DOHH2 (cell line): Measurements from ENCODE around the gene CPT1A.

ENCODE experiments used
- H3F3A ChIP-seq: fragments of 200-600 bp; sonication (generic), shearing (Covaris generic); 2 replicates; pipeline ENCODE4 v1.6.0; 2016; ENCODE audit warnings: antibody characterized with exemption, mild to moderate bottlenecking; ENCODE audit not compliant: control insufficient read depth, insufficient read depth
- H3K27ac ChIP-seq: fragments of 200-600 bp; sonication (generic); 2 replicates; pipeline ENCODE4 v1.5.1; 2014; ENCODE audit warnings: low read depth, mild to moderate bottlenecking, low read length, moderate library complexity
- H3K27me3 ChIP-seq: fragments of 200-600 bp; sonication (generic); 2 replicates; pipeline ENCODE4 v1.6.1; 2014; ENCODE audit warnings: mild to moderate bottlenecking, low read length, mixed read lengths; ENCODE audit not compliant: control insufficient read depth
- H3K36me3 ChIP-seq: fragments of 200-600 bp; sonication (generic); 2 replicates; pipeline ENCODE4 v1.6.1; 2014; ENCODE audit warnings: mild to moderate bottlenecking, low read length, moderate library complexity, mixed read lengths; ENCODE audit not compliant: control insufficient read depth
- H3K4me1 ChIP-seq: fragments of 200-600 bp; sonication (generic); 2 replicates; pipeline ENCODE4 v1.6.1; 2014; ENCODE audit warnings: mild to moderate bottlenecking, low read length, mixed read lengths; ENCODE audit not compliant: control insufficient read depth
- H3K4me2 ChIP-seq: fragments of 200-600 bp; sonication (generic); 2 replicates; pipeline ENCODE4 v1.6.0; 2014; ENCODE audit warnings: mild to moderate bottlenecking, low read length, moderate library complexity
- H3K4me3 ChIP-seq: fragments of 200-600 bp; sonication (generic); 2 replicates; pipeline ENCODE4 v1.5.1; 2014; ENCODE audit warnings: mild to moderate bottlenecking, low read length, mixed read lengths
- H3K79me2 ChIP-seq: fragments of 200-600 bp; sonication (generic); 2 replicates; pipeline ENCODE4 v1.6.1; 2014; ENCODE audit warnings: mild to moderate bottlenecking, low read length, mixed read lengths; ENCODE audit not compliant: control insufficient read depth
- H3K9me2 ChIP-seq: fragments of 200-600 bp; sonication (generic); replicated peaks from 2 replicates; pipeline ENCODE4 v1.6.1; 2014; ENCODE audit warnings: mild to moderate bottlenecking, low read length, mixed read lengths; ENCODE audit not compliant: control insufficient read depth
- H3K9me3 ChIP-seq: fragments of 200-600 bp; sonication (generic); 2 replicates; pipeline ENCODE4 v1.6.1; 2014; ENCODE audit warnings: antibody characterized with exemption, low read length, mixed read lengths; ENCODE audit not compliant: control insufficient read depth, insufficient read depth
- H4K20me1 ChIP-seq: fragments of 200-600 bp; sonication (generic); 2 replicates; pipeline ENCODE4 v1.6.0; 2014; ENCODE audit warnings: low read depth, mild to moderate bottlenecking, antibody characterized with exemption, low read length, moderate library complexity; ENCODE audit not compliant: control insufficient read depth, insufficient read depth
- EZH2phosphoT487 ChIP-seq: fragments of 200-600 bp; sonication (generic); IDR thresholded peaks from 2 replicates; pipeline ENCODE4 v1.6.1; 2017; ENCODE audit warnings: borderline replicate concordance, mild to moderate bottlenecking, antibody characterized with exemption, low read length, moderate library complexity, mixed read lengths
- TF ChIP-seq, protein P1 (sequence below): fragments of 200-600 bp; sonication (generic); IDR thresholded peaks from one replicate; pipeline ENCODE4 v1.5.1; 2014; ENCODE audit warnings: antibody characterized with exemption, mild to moderate bottlenecking, low read depth, low read length; ENCODE audit not compliant: poor library complexity, severe bottlenecking

The CPT1A gene

GRCh38 chr11:68839911-68840641 is 1.6 kb downstream of the CPT1A start:
- TF ChIP-seq, protein P1, sequence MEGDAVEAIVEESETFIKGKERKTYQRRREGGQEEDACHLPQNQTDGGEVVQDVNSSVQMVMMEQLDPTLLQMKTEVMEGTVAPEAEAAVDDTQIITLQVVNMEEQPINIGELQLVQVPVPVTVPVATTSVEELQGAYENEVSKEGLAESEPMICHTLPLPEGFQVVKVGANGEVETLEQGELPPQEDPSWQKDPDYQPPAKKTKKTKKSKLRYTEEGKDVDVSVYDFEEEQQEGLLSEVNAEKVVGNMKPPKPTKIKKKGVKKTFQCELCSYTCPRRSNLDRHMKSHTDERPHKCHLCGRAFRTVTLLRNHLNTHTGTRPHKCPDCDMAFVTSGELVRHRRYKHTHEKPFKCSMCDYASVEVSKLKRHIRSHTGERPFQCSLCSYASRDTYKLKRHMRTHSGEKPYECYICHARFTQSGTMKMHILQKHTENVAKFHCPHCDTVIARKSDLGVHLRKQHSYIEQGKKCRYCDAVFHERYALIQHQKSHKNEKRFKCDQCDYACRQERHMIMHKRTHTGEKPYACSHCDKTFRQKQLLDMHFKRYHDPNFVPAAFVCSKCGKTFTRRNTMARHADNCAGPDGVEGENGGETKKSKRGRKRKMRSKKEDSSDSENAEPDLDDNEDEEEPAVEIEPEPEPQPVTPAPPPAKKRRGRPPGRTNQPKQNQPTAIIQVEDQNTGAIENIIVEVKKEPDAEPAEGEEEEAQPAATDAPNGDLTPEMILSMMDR = no peak
- TF ChIP-seq EZH2phosphoT487 = no peak; the same call in 1 of the 2 replicates
- H3F3A ChIP-seq = peaks cover 15% of the 10 kb centered on the region
- peak overlapping the region; percentile 82 for H3K4me2 ChIP-seq
- no peaks in the 10 kb centered on the region for H3K9me3 ChIP-seq
- H3K79me2 ChIP-seq = no peaks in the 10 kb centered on the region
- no peaks in the 10 kb centered on the region for H3K9me2 ChIP-seq
- peaks cover 59% of the 10 kb centered on the region for H3K27me3 ChIP-seq
- H3K36me3 ChIP-seq = no peaks in the 10 kb centered on the region
- no peak overlapping the region for H3K27ac ChIP-seq
- no peaks in the 10 kb centered on the region for H4K20me1 ChIP-seq
- H3K4me3 ChIP-seq = peak overlapping the region; percentile 72
- H3K4me1 ChIP-seq = peaks cover 60% of the 10 kb centered on the region

DNA sequence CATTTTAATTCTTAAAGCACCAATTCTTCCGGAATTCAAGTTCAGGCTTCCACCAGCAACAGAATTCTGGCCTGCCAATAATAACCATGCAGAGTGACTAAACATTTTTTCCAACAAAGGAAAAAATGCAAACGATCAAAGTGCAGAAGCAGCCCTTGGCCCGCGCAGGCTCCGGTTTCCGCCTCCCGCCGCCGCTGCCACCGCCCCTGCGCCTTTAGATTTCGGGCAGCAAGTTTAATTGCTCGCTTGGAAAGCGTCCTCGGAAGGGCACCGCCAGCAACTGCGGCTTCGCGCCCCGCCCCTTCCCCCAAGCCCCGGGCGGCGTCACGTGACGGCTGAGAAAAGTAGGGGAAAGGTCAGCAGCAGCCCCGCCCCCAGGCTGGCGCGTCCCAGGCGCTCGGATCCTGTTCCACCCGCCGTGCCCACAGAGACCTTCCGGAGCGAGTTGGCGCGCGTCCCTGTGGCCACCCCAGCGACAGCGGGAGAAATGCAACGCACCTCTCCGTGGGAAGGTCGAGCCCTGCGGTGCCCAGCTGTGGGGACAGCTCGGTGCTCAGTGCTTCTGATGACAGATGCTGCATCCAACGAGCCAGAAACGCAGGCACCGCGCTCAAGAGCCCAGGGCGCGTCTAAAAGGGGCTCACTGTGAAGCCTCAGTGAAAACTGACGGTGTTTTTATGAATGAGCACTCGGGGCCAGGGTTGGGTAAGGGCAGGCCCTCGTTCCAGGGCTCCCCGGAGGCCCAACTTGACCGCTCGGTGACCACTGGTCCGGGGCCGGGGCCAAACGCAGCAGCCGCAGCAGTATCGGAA is 2.5 kb downstream of the CPT1A start:
- peak overlapping the region; percentile 72 for H3K4me3 ChIP-seq
- H3K9me2 ChIP-seq = no peaks in the 10 kb centered on the region
- TF ChIP-seq, protein P1 = no peak
- 0 out of 2 replicates have a peak, but pooled peaks have one; percentile 30 for TF ChIP-seq EZH2phosphoT487
- no peaks in the 10 kb centered on the region for H4K20me1 ChIP-seq
- H3K4me1 ChIP-seq = peaks cover 59% of the 10 kb centered on the region
- no peaks in the 10 kb centered on the region for H3K79me2 ChIP-seq
- H3K36me3 ChIP-seq = no peaks in the 10 kb centered on the region
- H3K4me2 ChIP-seq = peak overlapping the region; percentile 82
- H3K27me3 ChIP-seq = peaks cover 53% of the 10 kb centered on the region
- H3F3A ChIP-seq = peaks cover 15% of the 10 kb centered on the region
- H3K27ac ChIP-seq = 0 out of 2 replicates have a peak overlapping the region, but pooled peaks have one; percentile 3
- H3K9me3 ChIP-seq = no peaks in the 10 kb centered on the region

DNA sequence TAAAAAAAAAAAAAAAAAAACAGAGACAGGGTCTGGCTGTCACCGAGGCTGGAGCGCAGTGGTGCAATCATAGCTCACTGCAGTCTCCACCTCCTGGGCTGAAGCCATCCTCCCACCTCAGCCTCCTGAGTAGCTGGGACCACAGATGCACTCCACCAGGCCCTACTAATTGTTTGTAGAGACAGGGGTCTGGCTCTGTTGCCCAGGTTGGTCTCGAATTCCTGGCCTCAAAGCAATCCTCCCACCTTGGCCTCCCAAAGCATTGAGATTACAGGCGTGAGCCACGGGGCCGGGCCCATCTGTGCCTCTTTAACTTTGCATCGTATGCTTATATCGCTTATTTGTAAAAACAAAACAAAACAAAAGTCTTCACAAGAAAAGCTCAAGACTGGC is 3.1 kb downstream of the CPT1A start:
- H3F3A ChIP-seq = peaks cover 15% of the 10 kb centered on the region
- no peaks in the 10 kb centered on the region for H3K36me3 ChIP-seq
- H4K20me1 ChIP-seq = no peaks in the 10 kb centered on the region
- H3K27ac ChIP-seq = 0 out of 2 replicates have a peak overlapping the region, but pooled peaks have one; percentile 3
- no peaks in the 10 kb centered on the region for H3K79me2 ChIP-seq
- H3K4me2 ChIP-seq = peak overlapping the region; percentile 82
- TF ChIP-seq EZH2phosphoT487 = no peak
- TF ChIP-seq, protein P1 = no peak
- H3K9me2 ChIP-seq = no peaks in the 10 kb centered on the region
- H3K27me3 ChIP-seq = peaks cover 46% of the 10 kb centered on the region
- H3K4me1 ChIP-seq = peaks cover 52% of the 10 kb centered on the region
- H3K9me3 ChIP-seq = no peaks in the 10 kb centered on the region
- peak overlapping the region; percentile 72 for H3K4me3 ChIP-seq
